A549 treated with CpdA at 1 μM for 4 hours (cell line): ENCODE measurements around the gene ELF5. TPM values are rescaled to one million over a fixed set of nuclear protein-coding genes. Genes with fewer than 3 reads are reported as not detected.

ENCODE experiments used
- total RNA-seq: library from RNA; stranded (reverse); fragments of 200-300 nt; extraction: Qiagen RNA extraction; gene quantifications from 5 replicates; pipeline ENCODE4 v1.2.3, GENCODE V29; 2022; ENCODE audit warnings: low read depth

ELF5 gene
- not detected in 5 replicates for total RNA-seq

DNA sequence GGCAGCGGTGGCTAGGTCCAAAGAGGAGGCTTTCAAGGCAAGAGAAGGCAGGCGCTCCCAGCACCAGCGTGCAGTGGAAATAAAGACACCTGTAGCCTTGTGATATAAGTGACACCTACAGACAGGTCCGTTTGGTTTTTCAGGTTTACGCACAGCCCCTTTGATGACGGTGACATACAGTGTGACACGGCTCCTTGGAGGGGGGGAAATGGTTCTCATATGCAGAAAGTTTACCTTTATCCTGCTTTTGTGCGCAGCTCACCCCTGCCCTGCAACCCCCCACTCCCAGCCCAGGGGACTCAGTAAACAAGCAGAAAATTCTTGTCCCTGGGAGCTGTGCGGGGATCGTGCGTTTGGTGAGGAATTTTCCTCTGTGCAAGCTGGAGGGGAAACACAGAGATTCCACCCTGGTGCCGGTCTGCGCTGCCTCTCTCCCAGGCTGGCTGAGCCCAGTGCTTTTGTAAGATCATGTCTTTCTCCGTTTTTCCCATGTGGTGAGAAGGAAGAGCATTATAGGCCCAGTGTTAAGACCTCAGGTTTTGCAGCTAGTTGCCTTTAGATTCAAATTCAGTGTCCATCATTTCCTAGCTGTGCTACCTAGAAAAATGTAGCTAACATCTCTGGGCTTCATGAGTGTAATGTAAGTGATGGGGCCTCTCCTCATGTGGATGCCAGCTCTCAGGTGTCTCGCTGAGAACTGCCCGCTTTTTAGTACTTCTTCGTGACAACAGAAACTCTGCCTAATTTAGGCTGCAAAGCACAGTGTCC, at the start of gene ELF5:
TSS of gene ELF5 (minus strand) at position 113 of the 768 bp plus-strand sequence. CDS start 8,045 bp downstream, outside the sequence.

DNA sequence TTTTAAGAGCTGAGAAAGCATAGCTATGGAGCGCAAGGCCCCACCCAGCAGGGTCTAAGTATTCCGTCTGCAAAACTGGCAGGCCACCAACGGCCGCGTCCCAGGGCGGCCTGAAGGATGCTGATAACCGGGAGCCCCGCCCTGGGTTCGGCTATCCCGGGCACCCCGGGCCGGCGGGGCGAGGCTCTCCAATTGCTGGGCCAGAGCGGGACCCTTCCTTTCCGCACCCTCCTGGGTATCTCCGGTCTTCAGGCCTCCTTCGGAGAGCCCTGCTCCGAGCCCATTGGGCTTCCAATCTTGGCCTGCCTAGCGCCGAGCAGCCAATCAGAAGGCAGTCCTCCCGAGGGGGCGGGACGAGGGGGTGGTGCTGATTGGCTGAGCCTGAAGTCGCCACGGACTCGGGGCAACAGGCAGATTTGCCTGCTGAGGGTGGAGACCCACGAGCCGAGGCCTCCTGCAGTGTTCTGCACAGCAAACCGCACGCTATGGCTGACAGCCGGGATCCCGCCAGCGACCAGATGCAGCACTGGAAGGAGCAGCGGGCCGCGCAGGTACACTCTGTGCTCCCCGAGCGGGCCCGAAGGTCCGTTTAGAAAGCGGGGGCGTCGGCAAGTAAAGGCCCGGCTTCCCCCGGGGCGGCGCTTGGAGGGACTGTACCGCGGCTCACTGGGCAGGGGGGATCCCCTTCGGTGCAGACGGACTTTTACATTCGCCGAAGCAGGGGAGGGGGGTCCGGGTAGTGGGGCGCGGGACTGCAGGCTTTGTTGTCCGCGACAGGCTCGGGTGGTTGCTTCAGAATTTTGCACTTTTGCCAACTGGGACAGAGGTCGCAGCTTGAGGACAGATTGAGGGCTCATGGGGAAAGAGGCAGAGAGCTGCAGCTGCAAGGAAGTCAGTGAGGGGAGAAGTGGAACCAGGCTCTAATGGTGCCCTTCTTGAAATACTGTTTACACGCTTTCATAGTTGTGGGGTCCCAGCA, 74.8 kb downstream of the ELF5 start, which contains the start of gene CAT:
TSS of gene CAT (plus strand) at position 406 of the 979 bp plus-strand sequence. CDS start at position 486, 80 bp downstream.

Other genes starting within 250 kb of the ELF5 start
- 16.9 to 26.3 TPM (median 23.9 TPM) in 5 replicates for gene ABTB2, start 155.8 kb downstream of the ELF5 start, total RNA-seq
- gene CAT, start 74.9 kb downstream of the ELF5 start, total RNA-seq = 35.3 to 43.3 TPM (median 39.8 TPM) in 5 replicates
- gene EHF, start 107.3 kb upstream of the ELF5 start, total RNA-seq = 0.12 to 0.70 TPM (median 0.61 TPM) in 5 replicates